K562 (cell line): ENCODE results near the gene ANTKMT. TPM values are rescaled to one million over a fixed set of nuclear protein-coding genes. Genes with fewer than 3 reads are reported as not detected.
A peak's percentile ranks its signal among the peaks of the same experiment; 100 is the strongest.

Experiments used
- ATF2 ChIP-seq: sonication (generic); formaldehyde crosslinking; IDR thresholded peaks from 2 replicates; pipeline ENCODE4 v1.8.1; 2022; ENCODE audit warnings: missing genetic modification reagents
- CEBPZ ChIP-seq: fragments of 150-350 bp; IDR thresholded peaks from 2 replicates; pipeline ENCODE4 v1.6.1; 2014; ENCODE audit warnings: low read depth, mild to moderate bottlenecking, low read length, borderline replicate concordance
- CREBBP ChIP-seq: IDR thresholded peaks from one replicate; pipeline ENCODE4 v1.6.1; 2012; ENCODE audit warnings: low read depth, mild to moderate bottlenecking, control low read depth, inconsistent platforms, low read length
- ELF4 ChIP-seq: fragments of 450-650 bp; formaldehyde crosslinking; IDR thresholded peaks from 2 replicates; pipeline ENCODE4 v1.4.0; 2022; ENCODE audit warnings: missing genetic modification characterization
- HDAC8 ChIP-seq: fragments of 450-650 bp; IDR thresholded peaks from 2 replicates; pipeline ENCODE4 v1.6.1; 2016; ENCODE audit warnings: mild to moderate bottlenecking, missing genetic modification characterization, moderate library complexity, missing compliant biosample characterization
- HNRNPK ChIP-seq: fragments of 200-400 bp; formaldehyde crosslinking; IDR thresholded peaks from one replicate; pipeline ENCODE4 v1.6.1; 2018; ENCODE audit warnings: mild to moderate bottlenecking, low read depth, low read length; ENCODE audit not compliant: poor library complexity, severe bottlenecking
- KAT8 ChIP-seq: fragments of 450-650 bp; IDR thresholded peaks from 2 replicates; pipeline ENCODE4 v1.6.1; 2016; ENCODE audit warnings: low read depth, mild to moderate bottlenecking
- KDM2B ChIP-seq: fragments of 250-450 bp; sonication (Bioruptor Pico); IDR thresholded peaks from 2 replicates; pipeline ENCODE4 v1.8.0; 2021; ENCODE audit warnings: mild to moderate bottlenecking, moderate library complexity
- PHB2 ChIP-seq: fragments of 450-650 bp; IDR thresholded peaks from 2 replicates; pipeline ENCODE4 v1.6.1; 2017; ENCODE audit warnings: low read depth
- POLR2G ChIP-seq: fragments of 200-400 bp; formaldehyde crosslinking; IDR thresholded peaks from 2 replicates; pipeline ENCODE4 v1.6.1; 2017; ENCODE audit warnings: low read depth, mild to moderate bottlenecking, antibody characterized with exemption, low read length, moderate library complexity
- RAD21 ChIP-seq, 2 experiments: fragments of 250-450 bp in 1 of 2; fragments of 450-650 bp in 1 of 2; sonication (Bioruptor Pico) in 1 of 2; formaldehyde crosslinking in 1 of 2; IDR thresholded peaks in 1 of 2; conservative IDR thresholded peaks in 1 of 2; 2 replicates each; pipeline versions ENCODE4 v1.4.0 to v1.8.0; 2020 to 2022; ENCODE audit warnings: mild to moderate bottlenecking in 2 of 2, moderate library complexity in 1 of 2
- RBM14 ChIP-seq: fragments of 200-400 bp; formaldehyde crosslinking; IDR thresholded peaks from 2 replicates; pipeline ENCODE4 v1.6.1; 2018; ENCODE audit warnings: low read depth, mild to moderate bottlenecking, low read length, moderate library complexity, borderline replicate concordance; ENCODE audit not compliant: insufficient read depth
- RBM34 ChIP-seq: fragments of 200-400 bp; formaldehyde crosslinking; IDR thresholded peaks from 2 replicates; pipeline ENCODE4 v1.6.1; 2018; ENCODE audit warnings: low read length, borderline replicate concordance; ENCODE audit not compliant: insufficient read depth
- RFX1 ChIP-seq: fragments of 450-650 bp; IDR thresholded peaks from 2 replicates; pipeline ENCODE4 v1.6.1; 2016; ENCODE audit warnings: mild to moderate bottlenecking, moderate library complexity
- SIRT6 ChIP-seq: IDR thresholded peaks from one replicate; pipeline ENCODE4 v1.6.1; 2012; ENCODE audit warnings: low read depth, mild to moderate bottlenecking, control low read depth, inconsistent platforms, low read length, moderate library complexity
- SMC3 ChIP-seq: conservative IDR thresholded peaks from 2 replicates; pipeline ENCODE4 v1.6.1; 2011; ENCODE audit warnings: low read depth, low read length, improper control_type of control experiment; ENCODE audit not compliant: insufficient read depth
- TAF1 ChIP-seq: IDR thresholded peaks from 2 replicates; pipeline ENCODE4 v1.6.1; 2011; ENCODE audit warnings: mild to moderate bottlenecking, low read length, moderate library complexity; ENCODE audit not compliant: insufficient read depth, control insufficient read depth, severe bottlenecking; ENCODE audit errors: extremely low read depth
- ZNF140 ChIP-seq: fragments of 250-450 bp; sonication (Bioruptor Pico); IDR thresholded peaks from 2 replicates; pipeline ENCODE4 v1.8.0; 2021; ENCODE audit warnings: moderate library complexity, mild to moderate bottlenecking, inconsistent platforms
- ZNF518B ChIP-seq: fragments of 250-450 bp; sonication (Bioruptor Pico); IDR thresholded peaks from 2 replicates; pipeline ENCODE4 v1.5.0; 2021; ENCODE audit warnings: mild to moderate bottlenecking, moderate library complexity
- polyA plus RNA-seq, 8 experiments: library from polyadenylated mRNA; depleted of rRNA in 4 of 8; stranded (reverse) in 5 of 8; unstranded in 3 of 8; fragments of >200 nt; fragmentation: Nextera tagmentation in 2 of 8; fragmentation: Illumina TruSeq in 1 of 8; extraction: Ambion mirVana in 2 of 8; extraction: Trizol in 1 of 8; gene quantifications; 2 replicates each; pipeline versions ENCODE4 v1.2.1 to v1.2.3, GENCODE V29; 2011 to 2014; ENCODE audit warnings: inconsistent platforms in 1 of 8, missing spikeins in 1 of 8
- total RNA-seq, 7 experiments: library from RNA; depleted of rRNA in 6 of 7; stranded (reverse); fragments of >200 nt in 6 of 7; fragmentation: Illumina TruSeq in 2 of 7; extraction: Trizol in 2 of 7; gene quantifications; 2 replicates each; pipeline versions ENCODE4 v1.2.1 to v1.2.3, GENCODE V29; 2011 to 2021; ENCODE audit warnings: low replicate concordance in 1 of 7

ANTKMT gene
- total and polyA plus RNA-seq, 9 of the 15 experiments (the other 6 are each of a cell fraction or from before 2014, with no cell fraction given): 0.58 to 217 (median 19.1) TPM

- TF ChIP-seq CREBBP (no peak), RBM34 (no peak), ATF2 (CRISPR knock-in tag) (peak; percentile 49; the same call in 1 of the 2 replicates), ZNF140 (no peak), POLR2G (0 out of 2 replicates have a peak, but pooled peaks have one; percentile 57), HNRNPK (no peak), ELF4 (peak; percentile 50; the same call in 1 of the 2 replicates), PHB2 (no peak), SMC3 (no peak), RAD21 (CRISPR knock-in tag; conservative IDR thresholded peaks at IDR 0.05 in 1 of 2, IDR thresholded peaks at IDR 0.05 in 1 of 2) (no peak), RFX1 (no peak), CEBPZ (no peak), ZNF518B (CRISPR knock-in tag) (no peak), RBM14 (no peak), SIRT6 (no peak), KAT8 (no peak), HDAC8 (tag) (0 out of 2 replicates have a peak, but pooled peaks have one; percentile 15), KDM2B (no peak), TAF1 (no peak)
Measured at GRCh38 chr16:683396-684070, 37.4 kb upstream of the ANTKMT start (continued).
